CD4-positive, alpha-beta T cell treated with Interleukin-6 at 100 ng/mL for 8 hours (primary cell): ENCODE results near the gene DEFB124.
A peak's percentile ranks its signal among the peaks of the same experiment; 100 is the strongest.
"Not testable (repeated sequence)": the region's sequence is repeated elsewhere in the genome, so short reads cannot be mapped to it uniquely, and the experiment has no call there.

ENCODE experiments used
- DNase-seq: peaks from one replicate; pipeline ENCODE4 v3.0.0-alpha.2; 2020; ENCODE audit warnings: mixed read lengths, low spot score

The DEFB124 gene, protein sequence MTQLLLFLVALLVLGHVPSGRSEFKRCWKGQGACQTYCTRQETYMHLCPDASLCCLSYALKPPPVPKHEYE

DNA sequence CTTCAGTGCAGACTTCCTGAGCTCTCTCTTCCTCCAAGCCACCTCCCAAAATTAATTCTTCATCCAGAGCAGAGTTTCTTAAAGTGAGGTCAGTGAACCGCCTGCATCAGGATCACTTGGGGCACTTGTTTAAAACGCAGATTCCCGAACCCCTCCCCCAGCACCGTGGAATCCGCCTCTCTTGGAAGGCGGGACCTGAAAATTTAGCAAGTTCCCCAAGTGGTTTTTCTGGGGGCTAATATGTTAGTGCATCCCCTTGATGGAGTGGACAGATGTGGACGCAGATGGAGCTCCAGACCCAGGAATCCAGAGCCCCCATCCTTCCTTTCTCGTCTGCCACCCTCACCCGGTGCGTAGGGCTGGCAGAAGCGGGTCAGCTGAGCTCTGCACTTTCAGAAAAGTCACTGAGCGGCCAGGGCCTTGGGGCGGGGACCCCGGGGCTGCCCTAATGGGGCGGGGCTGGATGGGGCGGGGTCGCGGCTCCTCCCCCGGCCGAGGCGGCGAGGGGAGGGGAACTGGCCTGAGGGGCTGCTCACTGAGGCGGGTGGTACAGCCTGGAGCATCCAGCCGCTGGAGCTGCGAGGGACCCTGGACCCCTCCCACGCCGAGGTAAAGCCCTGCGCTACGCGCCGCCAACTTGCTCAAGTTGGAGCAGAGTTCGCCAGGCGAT, at the start of gene DEFB124, which contains the start of gene REM1:
Gene DEFB124, minus strand, starts transcription at position 370 of the 670 bp plus-strand sequence. CDS start 2,114 bp downstream, outside the sequence.
Gene REM1, plus strand, starts transcription at position 531 of the 670 bp plus-strand sequence. CDS start 1,158 bp downstream, outside the sequence.
- DNase-seq, result no peak

DNA sequence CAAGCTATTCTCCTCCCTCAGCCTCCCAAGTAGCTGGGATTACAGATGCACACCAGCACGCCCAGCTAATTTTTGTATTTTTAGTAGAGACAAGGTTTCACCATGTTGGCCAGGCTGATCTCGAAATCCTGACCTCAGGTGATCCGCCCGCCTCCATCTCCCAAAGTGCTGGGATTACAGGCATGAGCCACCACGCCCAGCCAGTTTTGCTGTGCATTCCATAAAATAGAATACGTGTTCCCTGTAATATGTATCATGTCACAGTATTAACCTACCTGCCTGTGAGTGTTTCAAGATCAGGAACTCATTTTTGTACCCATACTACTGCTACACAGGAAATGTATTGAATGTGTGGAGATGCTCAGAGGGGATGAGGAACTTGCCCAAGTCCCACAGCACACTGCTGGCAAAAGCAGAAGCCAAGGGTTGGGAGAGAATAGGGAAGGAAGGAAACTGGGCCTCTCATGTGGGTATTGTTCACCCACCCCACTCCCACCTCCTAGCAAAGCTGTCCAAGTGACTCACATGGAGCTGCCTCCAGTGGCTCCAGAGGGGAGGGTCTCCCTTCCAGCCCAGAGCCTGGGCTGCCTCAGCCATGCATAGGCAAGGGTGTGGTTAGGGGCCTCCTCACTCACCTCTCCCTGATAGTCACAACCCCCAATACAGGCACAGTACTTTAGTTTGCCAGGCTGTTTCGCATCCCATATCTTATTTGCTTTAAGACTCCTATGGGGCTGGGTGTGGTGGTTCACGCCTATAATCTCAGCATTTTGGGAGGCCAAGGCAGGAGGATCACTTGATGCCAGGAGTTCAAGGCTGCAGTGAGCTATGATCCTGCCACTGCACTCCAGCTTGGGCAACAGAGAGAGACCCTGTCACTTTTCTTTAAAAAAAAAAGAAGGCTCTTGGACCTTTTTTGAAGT, 48.7 kb upstream of the DEFB124 start:
- DNase-seq, result no peak

DNA sequence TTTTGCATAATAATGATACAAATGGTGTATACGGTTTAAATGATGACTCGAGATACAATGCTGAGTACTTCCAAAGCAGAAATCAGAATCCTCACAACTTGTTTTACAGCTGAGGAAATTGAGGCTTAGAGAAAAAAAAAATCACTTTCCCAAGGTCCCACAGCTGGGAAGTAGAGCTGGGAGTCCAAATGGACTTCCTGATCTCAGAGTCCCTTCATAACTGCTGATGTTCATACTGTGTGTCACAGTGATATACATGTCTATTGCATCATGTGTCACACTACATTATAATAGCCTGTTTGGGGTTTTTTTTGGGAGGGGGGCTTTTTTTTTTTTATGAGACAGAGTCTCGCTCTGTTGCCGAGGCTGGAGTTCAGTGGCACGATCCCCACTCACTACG, 47.8 kb upstream of the DEFB124 start:
- DNase-seq, result no peak

DNA sequence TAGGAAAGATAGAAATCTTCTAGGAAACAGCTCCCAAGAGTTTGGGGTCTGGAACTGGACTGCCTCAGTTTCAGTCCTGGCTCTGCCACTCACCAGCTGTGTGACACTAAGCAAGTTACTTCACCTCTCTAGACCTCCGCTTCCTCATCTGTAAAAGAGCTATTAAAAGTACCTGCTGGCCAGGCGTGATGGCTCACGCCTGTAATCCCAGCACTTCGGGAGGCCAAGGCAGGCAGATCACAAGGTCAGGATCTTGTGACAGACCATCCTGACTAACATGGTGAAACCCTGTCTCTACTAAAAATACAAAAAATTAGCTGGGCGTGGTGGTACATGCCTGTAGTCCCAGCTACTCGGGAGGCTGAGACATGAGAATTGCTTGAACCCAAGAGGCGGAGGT, 46.3 kb upstream of the DEFB124 start:
- DNase-seq, result not testable (repeated sequence)

DNA sequence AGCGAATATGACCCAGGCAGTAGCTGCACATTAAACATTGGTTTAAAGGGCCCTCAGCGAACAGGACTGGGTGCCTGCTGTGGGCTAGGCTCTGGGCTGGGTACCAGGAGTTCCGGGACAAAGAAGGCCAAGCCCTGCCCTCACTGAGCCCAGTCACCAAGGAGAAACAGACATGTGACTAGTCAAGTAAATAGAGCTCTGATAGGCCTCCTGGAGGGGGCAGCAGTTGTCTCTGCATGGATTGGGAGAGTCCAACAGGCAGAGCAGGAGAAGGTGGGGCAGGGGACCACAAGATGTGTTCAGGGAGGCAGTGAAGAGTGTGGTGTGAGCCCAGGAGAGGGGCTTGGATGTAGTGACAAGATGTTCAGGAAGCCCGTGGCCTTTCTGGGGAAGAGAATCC, 42.4 kb upstream of the DEFB124 start:
- no peak for DNase-seq

DNA sequence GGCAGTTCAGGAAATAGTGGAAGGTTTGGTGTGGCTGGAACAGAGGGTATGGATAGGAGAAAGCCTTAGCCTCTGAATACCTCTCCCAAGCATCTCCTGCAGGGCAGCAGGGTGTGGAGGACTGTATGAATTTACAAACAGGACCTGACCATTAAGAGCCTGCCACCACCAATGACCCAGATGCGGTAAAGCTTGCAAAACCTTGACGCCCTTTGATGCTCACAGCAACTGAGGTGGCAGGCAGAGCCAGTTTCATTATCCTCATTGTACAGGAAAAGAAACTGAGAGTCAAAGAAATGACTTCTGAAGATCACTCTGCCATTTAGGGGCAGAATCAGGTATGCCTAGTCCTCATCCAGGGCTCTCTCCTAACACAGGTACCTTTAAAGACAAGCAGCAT, 41.7 kb upstream of the DEFB124 start:
- DNase-seq, result no peak

DNA sequence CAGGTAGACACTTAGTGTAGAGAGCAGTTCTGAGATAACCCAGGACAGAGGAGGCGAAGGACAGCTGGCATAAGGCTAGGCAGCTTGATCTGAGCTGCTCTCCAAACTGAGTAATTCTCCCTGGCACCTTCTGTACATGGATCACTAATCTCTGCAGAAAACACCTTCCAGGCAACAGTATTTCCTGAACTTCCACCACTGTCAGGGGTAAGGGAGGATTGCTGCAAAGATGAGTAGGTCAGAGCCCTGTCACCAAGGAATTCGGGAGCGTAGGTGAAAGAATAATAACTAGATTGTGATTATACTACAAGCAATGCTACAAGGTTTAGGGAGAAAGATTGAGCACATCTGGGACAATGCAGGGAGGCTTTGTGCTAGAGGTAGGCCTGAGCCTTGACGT, 41.2 kb upstream of the DEFB124 start:
- DNase-seq, result no peak

DNA sequence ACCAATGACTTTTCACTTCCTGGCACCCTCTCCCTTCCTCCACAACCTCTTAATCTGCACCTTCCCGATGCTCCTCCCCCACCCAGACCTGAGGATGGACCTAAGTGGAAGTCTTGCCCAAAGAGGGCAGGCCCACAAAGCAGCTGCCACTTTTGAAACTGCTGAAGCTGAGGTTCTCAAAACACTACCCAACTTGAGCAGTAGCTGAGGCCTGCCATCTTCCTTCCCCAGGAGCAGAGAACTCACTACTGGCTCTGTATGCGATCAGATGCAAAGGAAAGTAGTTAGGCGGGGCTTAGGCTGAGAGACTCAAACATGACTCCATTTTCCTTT, 40.8 kb upstream of the DEFB124 start:
- no peak for DNase-seq

DNA sequence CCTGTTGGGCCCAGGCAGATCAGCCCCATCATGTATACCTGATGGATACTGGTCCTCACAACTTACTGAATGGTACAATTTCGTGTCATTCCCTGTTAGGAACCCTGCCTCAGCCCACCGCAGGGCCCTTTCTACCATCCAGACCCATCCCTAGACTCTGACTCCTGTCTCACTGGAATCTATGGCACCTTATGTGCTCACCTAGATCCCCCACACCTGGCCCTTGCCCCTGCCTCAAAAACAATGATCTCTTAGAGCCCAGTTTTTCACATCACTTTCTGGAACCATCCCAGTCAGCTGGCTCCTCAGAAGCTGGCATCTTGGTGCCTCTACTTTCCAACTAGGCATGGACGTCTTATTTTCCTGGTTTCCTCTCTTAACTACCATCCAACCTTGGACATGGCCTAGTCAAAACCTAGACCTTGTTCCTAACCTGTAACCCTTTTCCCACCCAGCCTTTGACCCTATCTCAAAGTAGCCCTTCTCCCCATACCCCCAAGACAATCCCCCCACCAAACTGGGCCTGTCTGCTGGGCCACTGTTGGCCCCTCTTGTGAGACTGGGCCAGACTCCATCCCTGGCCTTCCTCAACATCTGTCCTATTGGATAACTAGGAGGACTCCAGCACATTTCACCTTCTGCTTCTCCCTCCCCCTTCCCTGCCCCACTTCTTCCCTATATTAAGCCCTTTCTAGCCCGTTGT, 40.3 kb upstream of the DEFB124 start:
- DNase-seq, result no peak

DNA sequence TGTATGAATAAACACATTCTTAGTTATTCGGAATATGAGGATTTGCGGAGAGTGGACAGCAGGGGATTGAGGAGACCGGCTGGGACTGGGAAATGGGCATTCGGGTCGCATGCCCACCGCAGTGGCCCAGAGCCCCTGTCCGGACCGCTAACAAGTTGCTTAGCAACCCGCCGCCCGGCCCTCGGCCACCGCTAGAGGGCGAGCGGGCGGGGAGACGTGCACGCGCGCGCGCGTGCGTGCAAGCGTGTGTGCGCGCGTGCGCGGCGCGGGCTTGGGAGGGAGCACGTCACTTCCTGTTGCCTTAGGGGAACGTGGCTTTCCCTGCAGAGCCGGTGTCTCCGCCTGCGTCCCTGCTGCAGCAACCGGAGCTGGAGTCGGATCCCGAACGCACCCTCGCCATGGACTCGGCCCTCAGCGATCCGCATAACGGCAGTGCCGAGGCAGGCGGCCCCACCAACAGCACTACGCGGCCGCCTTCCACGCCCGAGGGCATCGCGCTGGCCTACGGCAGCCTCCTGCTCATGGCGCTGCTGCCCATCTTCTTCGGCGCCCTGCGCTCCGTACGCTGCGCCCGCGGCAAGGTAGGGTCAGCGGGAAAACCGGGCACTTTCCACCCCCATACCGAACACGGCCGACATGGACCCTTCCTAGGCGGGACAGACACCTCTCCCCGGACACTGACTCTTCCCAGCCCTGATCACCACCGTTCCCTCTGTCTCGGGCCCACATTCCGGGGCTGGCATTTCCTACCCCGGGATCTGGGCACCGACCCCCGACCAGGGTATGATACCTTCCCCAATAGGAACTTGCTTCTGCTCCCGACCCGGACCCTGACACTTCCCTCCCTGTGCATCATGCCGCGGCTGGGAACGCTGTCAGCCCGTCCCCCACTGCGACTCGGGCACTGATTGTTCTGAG, 39.5 kb upstream of the DEFB124 start, which contains the start of gene HM13:
Gene HM13, plus strand, starts transcription at position 289 of the 918 bp plus-strand sequence. Its CDS starts 110 bp downstream, at position 399.
- peak; percentile 86 for DNase-seq

DNA sequence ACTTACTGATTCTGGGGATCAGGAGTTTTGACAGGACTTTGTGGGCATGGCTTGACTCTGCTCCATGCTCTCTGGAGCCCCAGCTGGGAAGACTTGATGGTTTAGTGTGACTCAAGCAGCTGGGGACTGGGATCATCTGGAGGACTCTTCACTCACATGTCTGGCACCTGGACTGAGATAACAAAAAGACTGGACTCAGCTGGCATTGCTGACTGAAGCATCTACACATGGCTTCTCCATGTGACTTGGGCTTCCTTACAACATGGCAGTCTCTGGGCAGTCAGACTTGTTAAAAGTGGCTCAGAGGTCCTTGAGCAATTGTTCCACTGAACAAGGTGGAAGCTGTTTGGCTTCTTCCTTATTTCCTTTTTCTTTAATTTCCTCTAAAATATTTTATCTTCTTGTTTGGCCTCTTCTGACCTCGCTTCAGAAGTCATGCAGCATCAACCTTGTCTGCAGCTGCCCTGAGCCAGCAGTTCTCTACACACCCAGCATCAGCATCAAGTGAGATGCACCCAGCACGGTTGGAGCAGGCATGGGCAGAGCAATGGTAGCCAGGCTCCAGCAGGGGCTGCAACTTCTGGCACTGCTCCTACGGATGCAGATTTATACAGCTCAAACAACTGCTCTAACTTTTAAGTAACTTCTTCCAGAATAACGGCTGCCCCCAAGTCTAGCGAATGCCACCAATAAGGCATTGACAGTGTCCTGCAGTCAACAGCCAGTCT, 33.8 kb upstream of the DEFB124 start:
- no peak for DNase-seq

DNA sequence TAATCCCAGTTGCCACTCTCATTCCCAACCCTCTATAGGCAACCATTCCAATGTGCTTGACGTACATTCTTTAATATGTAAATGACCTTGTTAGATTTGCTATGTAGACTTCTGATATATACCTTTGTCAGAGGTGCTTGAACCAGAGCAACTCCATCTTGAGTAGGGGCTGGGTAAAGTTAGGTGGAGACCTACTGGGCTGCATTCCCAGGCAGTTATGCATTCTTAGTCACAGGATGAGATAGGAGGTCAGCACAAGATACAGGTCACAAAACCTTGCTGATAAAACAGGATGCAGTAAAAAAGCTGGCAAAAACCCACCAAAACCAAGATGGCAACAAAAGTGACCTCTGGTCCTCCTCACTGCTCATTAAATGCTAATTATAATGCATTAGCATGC, 31.0 kb upstream of the DEFB124 start:
- no peak for DNase-seq

DNA sequence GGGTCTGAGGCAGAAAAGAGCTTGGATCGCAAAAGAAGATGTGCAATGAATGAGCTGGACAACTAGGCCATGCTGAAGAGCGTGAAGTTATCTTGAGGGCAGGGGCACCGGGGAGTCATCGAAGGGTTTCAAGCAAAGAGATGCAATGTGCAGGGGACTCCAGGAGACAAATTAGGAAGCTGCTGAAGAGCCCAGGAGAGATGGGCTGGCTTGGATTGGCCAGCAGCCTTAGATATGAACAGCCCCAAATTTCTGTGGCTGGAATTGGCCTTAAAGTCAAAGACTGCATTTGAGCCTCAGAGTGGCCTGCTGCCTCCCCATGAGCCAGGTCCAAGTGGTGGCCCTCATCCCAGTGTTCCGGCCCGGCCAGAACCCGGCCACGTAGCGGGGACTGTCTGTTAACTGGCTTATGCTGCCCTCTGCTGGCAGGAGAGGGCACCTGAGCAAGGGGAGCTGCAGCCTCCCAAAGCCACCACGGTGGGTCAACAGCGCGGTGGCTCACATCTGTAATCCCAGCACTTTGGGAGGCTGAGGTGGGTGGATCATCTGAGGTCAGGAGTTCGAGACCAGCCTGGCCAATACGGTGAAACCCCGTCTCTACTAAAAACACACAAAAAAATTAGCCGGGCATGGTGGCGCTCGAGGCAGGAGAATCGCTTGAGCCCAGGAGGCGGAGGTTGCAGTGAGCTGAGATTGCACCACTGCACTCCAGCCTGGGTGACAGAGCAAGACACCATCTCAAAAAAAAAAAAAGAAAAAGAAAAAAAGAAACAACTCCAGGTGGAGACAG, 28.2 kb upstream of the DEFB124 start:
- peak; percentile 71 for DNase-seq

DNA sequence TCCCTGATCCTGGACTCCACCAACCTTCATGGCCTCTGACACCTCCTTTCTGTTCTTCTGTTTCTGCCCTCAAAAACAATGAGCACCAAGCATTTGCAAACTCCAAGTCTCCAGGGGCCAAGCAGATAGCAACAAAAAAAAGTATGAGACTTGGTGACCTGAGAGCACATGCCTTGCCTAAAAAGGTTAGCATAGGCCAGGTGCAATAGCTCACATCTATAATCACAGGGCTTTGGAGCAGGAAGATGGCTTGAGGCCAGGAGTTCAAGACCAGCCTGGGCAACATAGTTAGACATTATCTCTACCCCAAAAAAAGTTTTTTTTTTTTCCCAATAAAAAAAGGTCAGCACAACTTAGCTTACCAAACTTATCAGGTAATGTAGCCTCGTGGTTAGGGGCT, 25.6 kb upstream of the DEFB124 start:
- DNase-seq, result no peak

DNA sequence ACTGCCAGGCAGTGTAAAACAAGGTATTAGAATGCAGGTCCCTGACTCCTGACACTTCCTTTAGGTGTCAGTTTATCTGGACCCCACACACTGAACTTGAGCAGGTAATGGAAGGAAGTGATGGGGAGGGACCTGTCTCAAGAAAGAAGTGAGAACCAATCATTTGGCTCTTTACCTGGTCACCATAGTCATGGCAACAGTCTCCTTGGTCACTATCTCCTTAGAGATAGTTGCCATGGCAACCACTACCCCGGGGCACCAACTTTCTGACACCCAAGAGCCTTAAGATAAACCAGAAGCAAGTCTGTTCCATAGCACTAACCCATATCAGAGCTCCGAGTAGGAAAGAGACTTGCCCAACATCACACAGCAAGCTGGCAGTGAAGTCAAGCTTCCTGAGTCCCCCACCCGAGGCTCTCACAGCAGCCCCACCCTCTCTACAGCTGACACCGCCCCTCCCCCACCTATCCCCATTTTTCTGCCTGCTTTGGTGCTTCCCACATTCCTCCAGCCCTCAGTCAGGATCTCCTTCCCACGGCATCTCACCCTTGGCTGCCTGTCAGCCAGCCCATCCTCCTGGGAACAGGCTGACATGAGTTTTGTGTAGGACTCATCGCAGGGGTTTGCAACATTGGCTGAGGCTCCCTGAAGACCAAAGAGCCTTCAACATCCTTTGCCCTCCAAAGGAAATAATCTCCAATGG, 23.1 kb upstream of the DEFB124 start:
- DNase-seq, result no peak

DNA sequence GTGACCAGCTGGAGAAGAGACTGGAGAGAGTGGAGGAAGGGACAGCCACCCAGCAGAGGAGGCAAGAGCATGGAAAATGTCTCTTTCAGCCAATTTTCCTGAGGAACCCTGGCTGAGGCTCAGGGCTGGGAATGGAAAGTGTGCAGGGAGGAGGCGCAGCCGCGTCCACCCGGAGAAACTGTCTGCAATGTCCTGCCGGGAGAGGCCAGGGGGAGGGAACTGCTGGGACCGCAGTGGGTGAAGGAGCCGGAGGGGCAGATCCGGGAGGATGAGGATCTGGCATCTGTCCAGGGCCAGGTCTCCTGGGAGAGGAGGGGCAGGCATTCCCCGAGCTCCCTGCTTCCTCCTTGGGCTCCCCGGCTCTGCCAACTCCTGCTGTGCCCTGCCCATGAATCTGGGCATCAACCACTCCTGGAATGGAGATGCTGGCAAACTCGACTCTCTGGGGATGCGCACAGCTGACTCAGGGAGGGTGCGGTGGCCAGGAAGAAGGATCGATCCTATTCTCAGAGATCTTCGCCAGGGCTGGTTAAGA, 21.9 kb upstream of the DEFB124 start:
- no peak for DNase-seq

DNA sequence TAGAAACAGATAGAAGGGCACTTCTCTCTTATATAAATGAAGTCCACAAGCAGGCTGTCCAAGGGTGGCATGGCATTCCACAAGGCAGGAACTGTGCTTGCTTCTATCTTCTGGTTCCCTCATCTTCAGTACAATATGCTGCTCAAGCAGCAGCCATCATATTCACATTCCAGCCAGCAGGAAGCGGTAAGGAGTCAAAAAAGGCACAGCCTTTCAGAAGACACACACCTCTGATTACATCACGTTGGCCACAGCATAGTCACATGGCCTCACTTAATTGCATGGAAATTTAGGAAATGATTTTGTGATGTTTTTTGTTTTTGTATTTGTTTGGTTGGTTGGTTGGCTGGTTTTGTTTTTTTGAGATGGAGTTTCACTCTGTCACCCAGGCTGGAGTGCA, 19.2 kb upstream of the DEFB124 start:
- DNase-seq, result no peak

DNA sequence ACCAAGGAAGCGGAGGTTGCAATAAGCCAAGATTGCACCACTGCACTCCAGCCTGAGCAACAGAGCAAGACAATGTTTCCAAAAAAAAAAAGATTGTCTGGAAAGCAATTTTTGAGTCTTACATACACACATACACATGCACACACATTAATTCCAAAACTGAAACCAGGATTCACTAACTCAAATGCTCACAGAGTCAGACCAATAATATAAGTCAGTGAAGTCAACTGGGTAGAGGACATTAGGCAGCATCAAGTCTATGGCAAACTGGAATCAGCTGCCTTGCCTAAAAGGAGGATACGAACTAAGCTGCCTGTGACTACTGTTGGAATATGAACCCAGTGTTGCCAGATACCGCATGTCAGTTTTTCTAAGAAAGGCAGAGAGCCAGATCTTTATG, 15.8 kb upstream of the DEFB124 start:
- DNase-seq, result no peak

DNA sequence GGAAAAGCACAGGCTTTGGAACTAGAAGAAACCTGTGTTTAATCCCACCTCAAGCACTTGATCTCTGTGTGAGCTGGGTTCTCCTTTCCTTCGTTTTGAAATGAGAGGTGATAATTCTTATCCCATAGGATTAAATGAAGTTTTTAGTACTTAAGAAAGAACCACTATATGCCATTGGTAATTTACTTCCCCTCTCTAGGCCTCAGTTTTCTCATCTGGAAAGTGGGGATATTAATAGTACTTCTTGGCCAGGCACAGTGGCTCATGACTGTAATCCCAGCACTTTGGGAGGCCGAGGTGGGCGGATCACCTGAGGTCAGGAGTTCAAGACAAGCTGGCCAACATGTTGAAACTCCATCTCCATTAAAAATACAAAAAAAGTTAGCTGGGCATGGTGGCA, 14.2 kb upstream of the DEFB124 start:
- no peak for DNase-seq
